OCI-LY7 (cell line): ENCODE data around the gene SNRK.

Experiments used
- CTCF ChIP-seq: fragments of 200-600 bp; sonication (generic); conservative IDR thresholded peaks from 2 replicates; pipeline ENCODE4 v1.5.1; 2014; ENCODE audit warnings: mild to moderate bottlenecking, antibody characterized with exemption, low read length, moderate library complexity, mixed read lengths
- EZH2phosphoT487 ChIP-seq: fragments of 200-600 bp; sonication (generic); IDR thresholded peaks from 2 replicates; pipeline ENCODE4 v1.6.1; 2018; ENCODE audit warnings: low read depth, borderline replicate concordance, mild to moderate bottlenecking, mixed run types, antibody characterized with exemption, low read length, moderate library complexity, mixed read lengths

- no peak for TF ChIP-seq CTCF
- no peak for TF ChIP-seq EZH2phosphoT487
Measured at GRCh38 chr3:43369404-43370292, 83.3 kb downstream of the SNRK start.
